MM.1S (cell line): ENCODE results near the gene MSI2.

Experiments
- DNase-seq: peaks from one replicate; pipeline ENCODE4 v3.0.0-alpha.2; 2015
- H2AFZ ChIP-seq: fragments of 300-600 bp; sonication (generic); 2 replicates; pipeline ENCODE4 v1.6.0; 2016; ENCODE audit warnings: antibody characterized with exemption, low read length
- H3F3A ChIP-seq: fragments of 300-600 bp; sonication (generic); 2 replicates; pipeline ENCODE4 v1.6.1; 2016; ENCODE audit warnings: mild to moderate bottlenecking, antibody characterized with exemption, low read length, moderate library complexity, mixed read lengths; ENCODE audit not compliant: insufficient read depth
- H3K27ac ChIP-seq: fragments of 300-600 bp; sonication (generic); 2 replicates; pipeline ENCODE4 v1.5.1; 2016; ENCODE audit warnings: mild to moderate bottlenecking, low read length
- H3K27me3 ChIP-seq: fragments of 300-600 bp; sonication (generic); replicated peaks from 2 replicates; pipeline ENCODE4 v1.6.0; 2016; ENCODE audit warnings: low read length; ENCODE audit not compliant: insufficient read depth
- H3K36me3 ChIP-seq: fragments of 300-600 bp; sonication (generic); replicated peaks from 2 replicates; pipeline ENCODE4 v1.6.1; 2016; ENCODE audit warnings: mild to moderate bottlenecking, low read length, mixed read lengths; ENCODE audit not compliant: insufficient read depth
- H3K4me1 ChIP-seq: fragments of 300-600 bp; sonication (generic); 2 replicates; pipeline ENCODE4 v1.6.1; 2016; ENCODE audit warnings: low read length, mixed read lengths
- H3K4me2 ChIP-seq: fragments of 300-600 bp; sonication (generic); 2 replicates; pipeline ENCODE4 v1.6.0; 2016; ENCODE audit warnings: low read depth, low read length
- H3K4me3 ChIP-seq: fragments of 300-600 bp; sonication (generic); 2 replicates; pipeline ENCODE4 v1.5.1; 2016; ENCODE audit warnings: low read length, mixed read lengths
- H3K79me2 ChIP-seq: fragments of 300-600 bp; sonication (generic); 2 replicates; pipeline ENCODE4 v1.6.1; 2016; ENCODE audit warnings: mixed run types, low read length, mixed read lengths
- H3K9ac ChIP-seq: fragments of 300-600 bp; sonication (generic); 2 replicates; pipeline ENCODE4 v1.6.1; 2016; ENCODE audit warnings: low read length, mixed read lengths
- H3K9me2 ChIP-seq: fragments of 300-600 bp; sonication (generic); replicated peaks from 2 replicates; pipeline ENCODE4 v1.6.1; 2016; ENCODE audit warnings: mild to moderate bottlenecking, low read length, mixed read lengths; ENCODE audit not compliant: insufficient read depth
- H3K9me3 ChIP-seq: fragments of 300-600 bp; sonication (generic); replicated peaks from 2 replicates; pipeline ENCODE4 v1.6.1; 2016; ENCODE audit warnings: mild to moderate bottlenecking, low read length, mixed read lengths; ENCODE audit not compliant: insufficient read depth
- H4K20me1 ChIP-seq: fragments of 300-600 bp; sonication (generic); 2 replicates; pipeline ENCODE4 v1.6.1; 2016; ENCODE audit warnings: mild to moderate bottlenecking, low read length, moderate library complexity, mixed read lengths; ENCODE audit not compliant: insufficient read depth
- CTCF ChIP-seq: fragments of 300-600 bp; sonication (generic); IDR thresholded peaks from 2 replicates; pipeline ENCODE4 v1.5.1; 2016; ENCODE audit warnings: antibody characterized with exemption, low read length, mixed read lengths
- EZH2 ChIP-seq: fragments of 300-600 bp; sonication (generic); optimal IDR thresholded peaks from 2 replicates; pipeline ENCODE3; 2017; ENCODE audit warnings: low read depth, mild to moderate bottlenecking, antibody characterized with exemption, low read length, mixed read lengths
- EZH2phosphoT487 ChIP-seq: fragments of 300-600 bp; sonication (generic); IDR thresholded peaks from 2 replicates; pipeline ENCODE4 v1.6.1; 2018; ENCODE audit warnings: antibody characterized with exemption, low read length

The MSI2 gene

GRCh38 chr17:57606111-57606875 lies 350.0 kb downstream of the MSI2 start:
- H3K27ac ChIP-seq = peak overlapping the region; percentile 91
- peak overlapping the region; percentile 74 for H3K4me2 ChIP-seq
- H3K9me3 ChIP-seq = no peaks in the 10 kb centered on the region
- peak overlapping the region; percentile 54 for H3K9ac ChIP-seq
- peak overlapping the region; percentile 24; the same call in 1 of the 2 replicates for H2AFZ ChIP-seq
- TF ChIP-seq EZH2 (no peak), CTCF (no peak), EZH2phosphoT487 (no peak)
- H3K4me3 ChIP-seq = peak overlapping the region; percentile 34; the same call in 1 of the 2 replicates
- H3K36me3 ChIP-seq = no peaks in the 10 kb centered on the region
- peaks cover 17% of the 10 kb centered on the region for H3K79me2 ChIP-seq
- no peaks in the 10 kb centered on the region for H3K27me3 ChIP-seq
- H3F3A ChIP-seq = peaks cover 42% of the 10 kb centered on the region
- no peaks in the 10 kb centered on the region for H4K20me1 ChIP-seq
- peak; percentile 63 for DNase-seq
- H3K9me2 ChIP-seq = no peaks in the 10 kb centered on the region
- H3K4me1 ChIP-seq = peaks cover 50% of the 10 kb centered on the region

GRCh38 chr17:57607553-57608120 lies 351.3 kb downstream of the MSI2 start:
- Histone ChIP-seq H3K9me3 (no peaks in the 10 kb centered on the region), H3K27ac (no peak overlapping the region), H3K79me2 (peaks cover 17% of the 10 kb centered on the region), H4K20me1 (no peaks in the 10 kb centered on the region), H3K9ac (no peak overlapping the region), H2AFZ (no peak overlapping the region), H3K4me1 (peaks cover 48% of the 10 kb centered on the region), H3K4me3 (no peak overlapping the region), H3K36me3 (no peaks in the 10 kb centered on the region), H3F3A (peaks cover 42% of the 10 kb centered on the region), H3K27me3 (no peaks in the 10 kb centered on the region), H3K4me2 (no peak overlapping the region), H3K9me2 (no peaks in the 10 kb centered on the region)
- DNase-seq = no peak
- no peak for TF ChIP-seq CTCF
- no peak for TF ChIP-seq EZH2phosphoT487
- TF ChIP-seq EZH2 = no peak

GRCh38 chr17:57608369-57609124 lies 352.2 kb downstream of the MSI2 start:
- no peaks in the 10 kb centered on the region for H3K27me3 ChIP-seq
- H3F3A ChIP-seq = peaks cover 36% of the 10 kb centered on the region
- no peak overlapping the region for H3K4me3 ChIP-seq
- peaks cover 17% of the 10 kb centered on the region for H3K79me2 ChIP-seq
- no peak overlapping the region for H3K27ac ChIP-seq
- H3K4me1 ChIP-seq = peaks cover 39% of the 10 kb centered on the region
- no peak overlapping the region for H3K4me2 ChIP-seq
- H3K9me2 ChIP-seq = no peaks in the 10 kb centered on the region
- no peaks in the 10 kb centered on the region for H3K9me3 ChIP-seq
- DNase-seq = no peak
- H2AFZ ChIP-seq = no peak overlapping the region
- H3K9ac ChIP-seq = no peak overlapping the region
- H4K20me1 ChIP-seq = no peaks in the 10 kb centered on the region
- H3K36me3 ChIP-seq = no peaks in the 10 kb centered on the region
- TF ChIP-seq EZH2phosphoT487 = no peak
- no peak for TF ChIP-seq EZH2
- TF ChIP-seq CTCF = no peak
